Activated T-cell treated with anti-CD3 and anti-CD28 coated beads for 4 hours (primary cell): ENCODE measurements around the gene FFAR4.

Source experiments
- DNase-seq: peaks from one replicate; pipeline ENCODE4 v3.0.0-alpha.2; 2020

The FFAR4 gene

GRCh38 chr10:93573051-93573909 is 6.8 kb downstream of the FFAR4 start:
- no peak for DNase-seq

GRCh38 chr10:93573924-93574323 is 7.5 kb downstream of the FFAR4 start:
- DNase-seq: no peak

- DNase-seq: no peak
These were observed 10.4 kb downstream of the FFAR4 start for GRCh38 chr10:93576888-93577287.

- DNase-seq: no peak
These were observed 11.1 kb downstream of the FFAR4 start for GRCh38 chr10:93577565-93577964.

- DNase-seq: no peak
These were observed 12.6 kb downstream of the FFAR4 start for GRCh38 chr10:93579089-93579488.

- DNase-seq: no peak
These were observed 13.7 kb downstream of the FFAR4 start for GRCh38 chr10:93579985-93580711.

GRCh38 chr10:93580828-93581227 is 14.4 kb downstream of the FFAR4 start:
- no peak for DNase-seq

GRCh38 chr10:93584445-93584844 is 18.0 kb downstream of the FFAR4 start:
- DNase-seq: no peak

GRCh38 chr10:93589648-93590562 is 23.4 kb downstream of the FFAR4 start:
- DNase-seq: no peak

- no peak for DNase-seq
These were observed 24.2 kb downstream of the FFAR4 start for GRCh38 chr10:93590638-93591037.

- no peak for DNase-seq
These were observed 24.8 kb downstream of the FFAR4 start for GRCh38 chr10:93591065-93591808.

GRCh38 chr10:93593254-93593653 is 26.8 kb downstream of the FFAR4 start:
- DNase-seq: no peak

- no peak for DNase-seq
These were observed 27.3 kb downstream of the FFAR4 start for GRCh38 chr10:93593749-93594148.

GRCh38 chr10:93594518-93594917 is 28.1 kb downstream of the FFAR4 start:
- DNase-seq: no peak

- no peak for DNase-seq
These were observed 29.1 kb downstream of the FFAR4 start for GRCh38 chr10:93595378-93596161.

- DNase-seq: no peak
These were observed 30.1 kb downstream of the FFAR4 start for GRCh38 chr10:93596539-93596938.

- DNase-seq: no peak
These were observed 30.7 kb downstream of the FFAR4 start for GRCh38 chr10:93597075-93597599.

- no peak for DNase-seq
These were observed 31.7 kb downstream of the FFAR4 start for GRCh38 chr10:93598157-93598556.

GRCh38 chr10:93599335-93599734 is 32.9 kb downstream of the FFAR4 start:
- no peak for DNase-seq

- no peak for DNase-seq
These were observed 33.3 kb downstream of the FFAR4 start for GRCh38 chr10:93599778-93600177.

GRCh38 chr10:93600446-93601145 is 34.1 kb downstream of the FFAR4 start:
- no peak for DNase-seq
